ENCODE data around the gene COL16A1. TPM values are rescaled to one million over a fixed set of nuclear protein-coding genes. Genes with fewer than 3 reads are reported as not detected.

Gene COL16A1
- total and polyA plus RNA-seq, 2 of the 4 experiments (the other 2 are of a cell fraction) = 34.2 to 62.8 TPM

DNA sequence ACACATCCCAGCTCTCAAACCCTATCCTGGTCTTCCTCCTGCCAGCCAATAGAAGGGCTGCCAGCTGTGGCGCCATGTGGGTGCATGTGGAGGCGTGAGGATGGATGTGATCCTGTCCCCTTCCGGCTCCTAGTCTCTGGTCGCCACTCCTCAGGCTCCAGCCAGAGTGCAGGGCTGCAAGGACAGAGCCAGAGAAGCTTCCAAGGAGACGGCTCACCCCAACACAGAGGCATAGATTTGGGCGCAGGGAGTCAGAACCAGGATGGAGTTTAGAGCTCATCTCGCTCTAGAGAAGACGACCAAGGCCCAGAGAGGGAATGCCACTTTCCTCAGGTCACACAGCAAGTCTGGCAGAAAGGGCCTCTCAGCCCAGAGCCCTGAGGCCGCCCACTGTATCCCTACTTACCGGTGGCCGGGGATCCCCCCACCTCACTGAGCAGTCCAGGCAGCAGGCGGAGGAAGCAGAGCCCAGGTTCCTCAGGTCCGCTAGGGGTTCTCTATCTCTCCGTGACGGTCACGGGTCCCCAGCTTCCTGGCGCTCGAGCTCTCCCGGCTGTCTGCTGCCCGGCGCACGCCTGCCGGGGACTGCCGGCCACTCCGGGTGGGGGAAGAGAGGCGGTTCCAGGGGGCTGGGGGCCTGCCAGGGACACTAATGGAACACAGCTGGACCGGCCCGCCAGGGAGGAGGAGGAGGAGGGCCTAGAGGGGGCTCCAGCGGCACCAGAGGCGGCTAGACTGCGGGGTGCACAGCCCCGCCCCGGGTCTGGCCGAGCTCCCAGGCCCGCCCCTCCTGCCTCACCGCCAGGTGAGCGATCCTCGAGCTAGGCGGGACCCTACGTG lies at the start of gene COL16A1 (continued):
- TF ChIP-seq USF2 (IDR thresholded peaks at IDR 0.05; ENCODE audit: low read depth, low read length) = 0 out of 2 replicates have a peak, but pooled peaks have one; percentile 12
- TF ChIP-seq FOS (IDR thresholded peaks at IDR 0.05; ENCODE audit: low read depth, low read length) = no peak
- TF ChIP-seq MAFK (IDR thresholded peaks at IDR 0.05; ENCODE audit: low read depth, low read length) = no peak
- no peak for TF ChIP-seq CHD1 (IDR thresholded peaks at IDR 0.05; ENCODE audit: low read depth, low read length)
- TF ChIP-seq BHLHE40 (IDR thresholded peaks at IDR 0.05; ENCODE audit: low read depth, low read length) = 0 out of 2 replicates have a peak, but pooled peaks have one; percentile 18
- TF ChIP-seq MXI1 (IDR thresholded peaks at IDR 0.05; ENCODE audit: borderline replicate concordance, low read depth, low read length) = no peak

All from IMR-90 (cell line).